B cell (primary cell): ENCODE results near the gene EFNA5. TPM values are rescaled to one million over a fixed set of nuclear protein-coding genes. Genes with fewer than 3 reads are reported as not detected.

Source experiments
- ATAC-seq: fragments of 200-7000 bp; cut with Tn5 transposase; one replicate; pipeline ENCODE4 v1.10.0; 2021; ENCODE audit warnings: low read depth, mild to moderate bottlenecking, moderate number of reproducible peaks, moderate library complexity
- CTCF ChIA-PET: fragments of 350-600 bp; sonication (Branson Sonifier 250); formaldehyde crosslinking; loops from one replicate; lab custom pipeline; 2021; ENCODE audit warnings: antibody characterized with exemption, inconsistent platforms; lab: Charles Lee
- POLR2A ChIA-PET: fragments of 350-600 bp; sonication (Branson Sonifier 250); formaldehyde crosslinking; loops from one replicate; lab custom pipeline; 2021; ENCODE audit warnings: antibody characterized with exemption; lab: Charles Lee
- DNase-seq: peaks from one replicate; pipeline ENCODE4 v3.0.0; 2013
- H2AFZ ChIP-seq: 2 replicates; pipeline ENCODE4 v1.6.1; 2012; ENCODE audit warnings: mild to moderate bottlenecking, low read depth, low read length; ENCODE audit not compliant: insufficient read depth, poor library complexity, severe bottlenecking
- H3K27ac ChIP-seq, 2 donors: 1 replicate in 1 of 2; 2 replicates in 1 of 2; pipeline ENCODE4 v1.5.1; 2012 to 2013; ENCODE audit warnings: low read length in 2 of 2, mild to moderate bottlenecking in 2 of 2, moderate library complexity in 1 of 2
- H3K27me3 ChIP-seq, 4 experiments: fragments of 200-600 bp in 1 of 4; sonication (generic) in 1 of 4; replicated peaks in 1 of 4; 1 replicate in 2 of 4; 2 replicates in 2 of 4; pipeline versions ENCODE4 v1.6.1 to v1.7.0; 2013 to 2016; ENCODE audit warnings: low read length in 3 of 4, mild to moderate bottlenecking in 2 of 4, mixed read lengths in 1 of 4, moderate library complexity in 1 of 4; ENCODE audit not compliant: insufficient read depth in 4 of 4, control insufficient read depth in 3 of 4; ENCODE audit errors: control extremely low read depth in 1 of 4
- H3K36me3 ChIP-seq, 2 experiments: replicated peaks in 1 of 2; 1 replicate in 1 of 2; 2 replicates in 1 of 2; pipeline versions ENCODE4 v1.6.1 to v1.7.1; 2013; ENCODE audit warnings: low read length in 1 of 2; ENCODE audit not compliant: insufficient read depth in 2 of 2, control insufficient read depth in 1 of 2; ENCODE audit errors: control extremely low read depth in 1 of 2, extremely low read depth in 1 of 2
- H3K4me1 ChIP-seq, 2 donors: fragments of 200-600 bp in 1 of 2; sonication (generic) in 1 of 2; 1 replicate in 1 of 2; 2 replicates in 1 of 2; pipeline versions ENCODE4 v1.5.1 to v1.6.1; 2013 to 2017; ENCODE audit warnings: low read length in 2 of 2; ENCODE audit not compliant: control insufficient read depth in 2 of 2, insufficient read depth in 2 of 2
- H3K4me2 ChIP-seq: replicated peaks from 2 replicates; pipeline ENCODE3; 2012; ENCODE audit warnings: mild to moderate bottlenecking, low read depth, low read length; ENCODE audit not compliant: poor library complexity, severe bottlenecking
- H3K4me3 ChIP-seq, 5 experiments: fragments of 200-600 bp in 1 of 5; sonication (generic) in 1 of 5; 1 replicate in 3 of 5; 2 replicates in 2 of 5; pipeline versions ENCODE4 v1.5.1 to v1.7.0; 2011 to 2016; ENCODE audit warnings: low read length in 4 of 5, mild to moderate bottlenecking in 4 of 5, low read depth in 2 of 5, control low read depth in 1 of 5, moderate library complexity in 1 of 5; ENCODE audit not compliant: insufficient read depth in 1 of 5; ENCODE audit errors: control extremely low read depth in 1 of 5, extremely low read depth in 1 of 5
- H3K79me2 ChIP-seq: fragments of 200-600 bp; sonication (generic); one replicate; pipeline ENCODE4 v1.6.0; 2016; ENCODE audit warnings: low read length; ENCODE audit not compliant: control insufficient read depth, insufficient read depth
- H3K9ac ChIP-seq: fragments of 200-600 bp; sonication (generic); 2 replicates; pipeline ENCODE4 v1.6.1; 2017; ENCODE audit warnings: mild to moderate bottlenecking, low read length, moderate library complexity
- H3K9me3 ChIP-seq, 3 donors: one replicate each; pipeline versions ENCODE4 v1.6.1 to v1.7.1; 2013; ENCODE audit warnings: low read length in 2 of 3; ENCODE audit not compliant: control insufficient read depth in 2 of 3, insufficient read depth in 1 of 3; ENCODE audit errors: control extremely low read depth in 1 of 3
- H4K20me1 ChIP-seq: 2 replicates; pipeline ENCODE4 v1.6.0; 2012; ENCODE audit warnings: mild to moderate bottlenecking, low read length; ENCODE audit not compliant: insufficient read depth, control insufficient read depth, poor library complexity, severe bottlenecking
- H3K27ac Mint-ChIP-seq: one replicate; pipeline ENCODE4 v1.8.0; 2021; ENCODE audit warnings: mixed read lengths
- H3K27me3 Mint-ChIP-seq: one replicate; pipeline ENCODE4 v1.8.0; 2021; ENCODE audit warnings: mixed read lengths
- H3K4me1 Mint-ChIP-seq: one replicate; pipeline ENCODE4 v1.8.0; 2021; ENCODE audit warnings: mixed read lengths
- H3K4me3 Mint-ChIP-seq: one replicate; pipeline ENCODE4 v1.8.0; 2021; ENCODE audit warnings: mixed read lengths
- H3K9me3 Mint-ChIP-seq: one replicate; pipeline ENCODE4 v1.8.0; 2022; ENCODE audit warnings: mixed read lengths; ENCODE audit not compliant: insufficient read depth
- EZH2 ChIP-seq: IDR thresholded peaks from 2 replicates; pipeline ENCODE4 v1.6.1; 2012; ENCODE audit warnings: borderline replicate concordance, low read depth, mild to moderate bottlenecking, moderate library complexity, low read length; ENCODE audit not compliant: insufficient read depth, poor library complexity, severe bottlenecking
- WGBS: methylation state at CpG from one replicate; pipeline ENCODE4 v1.1.5; 2013; ENCODE audit warnings: missing lambda C conversion rate; ENCODE audit not compliant: insufficient coverage; 5-methylcytosine and 5-hydroxymethylcytosine counted together
- intact Hi-C: fragments of 100-400 bp; cut with micrococcal nuclease; formaldehyde crosslinking; loops from one replicate; pipeline ENCODE4 v1.10.0; 2022
- polyA plus RNA-seq: library from polyadenylated mRNA; depleted of rRNA; stranded (reverse); fragments of >200 nt; gene quantifications from 2 replicates; pipeline ENCODE4 v1.2.3, GENCODE V29; 2012
- total RNA-seq, 2 donors: library from RNA; stranded (reverse); fragments of 120-200 nt in 1 of 2; gene quantifications; 1 replicate in 1 of 2; 2 replicates in 1 of 2; pipeline versions ENCODE4 v1.2.3 to v1.2.4, GENCODE V29; 2013 to 2022
- TF ChIP-seq, protein P1 (sequence below): fragments of 200-600 bp; IDR thresholded peaks from one replicate; pipeline ENCODE4 v1.8.0; 2022; ENCODE audit warnings: antibody characterized with exemption, mild to moderate bottlenecking

The EFNA5 gene
- total and polyA plus RNA-seq, 2 donors (not counting 1 experiment from before 2014, with no cell fraction given) = not detected

DNA sequence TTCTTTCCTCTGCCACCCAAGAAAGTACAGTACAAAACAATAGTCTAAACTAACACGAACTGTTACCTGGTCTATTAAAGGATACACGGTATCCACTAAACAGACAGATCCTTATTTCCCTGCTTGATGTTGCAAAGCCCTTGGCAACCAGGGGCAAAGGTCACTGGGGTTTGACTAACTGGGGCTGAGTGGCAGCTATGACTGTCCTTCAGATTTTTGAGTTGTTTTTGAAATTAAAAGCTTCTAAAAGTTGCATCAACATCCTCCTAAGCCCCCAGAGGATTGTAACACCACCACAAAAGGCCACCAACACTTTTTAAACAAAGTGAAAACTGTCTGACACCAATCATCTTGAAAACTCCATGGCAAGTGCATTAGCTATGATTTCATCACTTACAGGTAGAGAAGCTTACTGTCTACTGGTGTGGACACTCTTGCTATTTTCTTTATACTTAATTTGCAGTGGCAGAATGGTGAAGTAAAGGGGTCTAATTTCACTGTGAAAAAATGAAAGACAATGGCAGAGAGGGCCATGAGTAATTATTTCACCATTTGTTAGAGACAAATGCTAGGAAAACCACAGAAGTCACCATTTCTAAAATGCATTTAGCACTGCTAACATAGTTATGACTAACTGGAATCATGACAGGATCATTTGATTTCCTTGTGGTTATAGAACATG is 292.4 kb downstream of the EFNA5 start:
- POLR2A ChIA-PET = no interaction called here
- H2AFZ ChIP-seq = no peak overlapping the region
- intact Hi-C loops = no loop called here
- no peak overlapping the region for H3K4me2 ChIP-seq
- H3K9me3 Mint-ChIP-seq = no peaks in the 10 kb centered on the region
- peaks cover 9% of the 10 kb centered on the region for H3K4me1 Mint-ChIP-seq
- peaks cover 9% of the 10 kb centered on the region in 2 donors for H3K4me1 ChIP-seq
- H3K36me3 ChIP-seq = no peaks in the 10 kb centered on the region
- no peak overlapping the region for H3K4me3 ChIP-seq
- no peaks in the 10 kb centered on the region for H3K79me2 ChIP-seq
- no peaks in the 10 kb centered on the region for H3K9me3 ChIP-seq
- CTCF ChIA-PET = no interaction called here
- ATAC-seq (no peak), DNase-seq (no peak)
- WGBS = no CpG with 5 or more reads among the region's 2 CpGs
- H3K27ac Mint-ChIP-seq = no peak overlapping the region
- H4K20me1 ChIP-seq = no peaks in the 10 kb centered on the region
- no peaks in the 10 kb centered on the region for H3K27me3 ChIP-seq
- TF ChIP-seq, protein P1, sequence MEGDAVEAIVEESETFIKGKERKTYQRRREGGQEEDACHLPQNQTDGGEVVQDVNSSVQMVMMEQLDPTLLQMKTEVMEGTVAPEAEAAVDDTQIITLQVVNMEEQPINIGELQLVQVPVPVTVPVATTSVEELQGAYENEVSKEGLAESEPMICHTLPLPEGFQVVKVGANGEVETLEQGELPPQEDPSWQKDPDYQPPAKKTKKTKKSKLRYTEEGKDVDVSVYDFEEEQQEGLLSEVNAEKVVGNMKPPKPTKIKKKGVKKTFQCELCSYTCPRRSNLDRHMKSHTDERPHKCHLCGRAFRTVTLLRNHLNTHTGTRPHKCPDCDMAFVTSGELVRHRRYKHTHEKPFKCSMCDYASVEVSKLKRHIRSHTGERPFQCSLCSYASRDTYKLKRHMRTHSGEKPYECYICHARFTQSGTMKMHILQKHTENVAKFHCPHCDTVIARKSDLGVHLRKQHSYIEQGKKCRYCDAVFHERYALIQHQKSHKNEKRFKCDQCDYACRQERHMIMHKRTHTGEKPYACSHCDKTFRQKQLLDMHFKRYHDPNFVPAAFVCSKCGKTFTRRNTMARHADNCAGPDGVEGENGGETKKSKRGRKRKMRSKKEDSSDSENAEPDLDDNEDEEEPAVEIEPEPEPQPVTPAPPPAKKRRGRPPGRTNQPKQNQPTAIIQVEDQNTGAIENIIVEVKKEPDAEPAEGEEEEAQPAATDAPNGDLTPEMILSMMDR = no peak
- TF ChIP-seq EZH2 = no peak
- H3K27ac ChIP-seq = no peak overlapping the region
- no peaks in the 10 kb centered on the region for H3K27me3 Mint-ChIP-seq
- no peak overlapping the region for H3K9ac ChIP-seq
- H3K4me3 Mint-ChIP-seq = no peak overlapping the region

DNA sequence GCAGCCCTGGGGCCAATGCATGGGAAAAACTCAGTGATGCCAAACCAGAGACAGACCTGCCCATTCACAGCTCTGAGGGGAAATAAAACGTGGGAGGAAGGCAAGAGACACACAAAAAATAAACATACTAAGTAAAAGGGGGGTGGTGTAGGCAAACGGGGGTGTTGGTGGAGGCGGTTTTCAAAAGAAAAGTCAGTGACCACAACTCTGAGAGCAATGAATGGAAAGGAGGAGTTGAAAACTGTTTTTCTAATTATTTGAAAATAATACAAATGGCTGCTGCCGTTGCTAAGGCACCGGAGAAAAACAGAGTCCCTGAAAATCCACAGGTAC is 293.5 kb downstream of the EFNA5 start:
- TF ChIP-seq EZH2 = no peak
- TF ChIP-seq, protein P1 = no peak
- Histone ChIP-seq H3K4me3 (no peak overlapping the region), H3K4me1 (peaks cover 9% of the 10 kb centered on the region in 2 donors), H3K36me3 (no peaks in the 10 kb centered on the region), H3K9ac (no peak overlapping the region), H3K9me3 (no peaks in the 10 kb centered on the region), H3K79me2 (no peaks in the 10 kb centered on the region), H2AFZ (no peak overlapping the region), H3K27me3 (no peaks in the 10 kb centered on the region), H3K27ac (no peak overlapping the region), H4K20me1 (no peaks in the 10 kb centered on the region), H3K4me2 (no peak overlapping the region)
- DNase-seq (no peak), ATAC-seq (no peak)
- intact Hi-C loops = no loop called here
- H3K4me1 Mint-ChIP-seq = peaks cover 12% of the 10 kb centered on the region
- POLR2A ChIA-PET = no interaction called here
- no peak overlapping the region for H3K4me3 Mint-ChIP-seq
- CTCF ChIA-PET = no interaction called here
- no peaks in the 10 kb centered on the region for H3K27me3 Mint-ChIP-seq
- H3K9me3 Mint-ChIP-seq = no peaks in the 10 kb centered on the region
- WGBS = 100% methylated on average over 1 of the region's 5 CpGs
- H3K27ac Mint-ChIP-seq = no peak overlapping the region
